Hematopoietic multipotent progenitor cell treated with erythropoietin and hydrocortisone succinate and interleukin-3 and kit ligand, for 4 days (in vitro differentiated cells): Measurements from ENCODE around the gene DNAJC19.
"Not testable (repeated sequence)": the region's sequence is repeated elsewhere in the genome, so short reads cannot be mapped to it uniquely, and the experiment has no call there.

Experiments
- DNase-seq: peaks from one replicate; pipeline ENCODE4 v3.0.0-alpha.2; 2015

DNAJC19 gene

DNA sequence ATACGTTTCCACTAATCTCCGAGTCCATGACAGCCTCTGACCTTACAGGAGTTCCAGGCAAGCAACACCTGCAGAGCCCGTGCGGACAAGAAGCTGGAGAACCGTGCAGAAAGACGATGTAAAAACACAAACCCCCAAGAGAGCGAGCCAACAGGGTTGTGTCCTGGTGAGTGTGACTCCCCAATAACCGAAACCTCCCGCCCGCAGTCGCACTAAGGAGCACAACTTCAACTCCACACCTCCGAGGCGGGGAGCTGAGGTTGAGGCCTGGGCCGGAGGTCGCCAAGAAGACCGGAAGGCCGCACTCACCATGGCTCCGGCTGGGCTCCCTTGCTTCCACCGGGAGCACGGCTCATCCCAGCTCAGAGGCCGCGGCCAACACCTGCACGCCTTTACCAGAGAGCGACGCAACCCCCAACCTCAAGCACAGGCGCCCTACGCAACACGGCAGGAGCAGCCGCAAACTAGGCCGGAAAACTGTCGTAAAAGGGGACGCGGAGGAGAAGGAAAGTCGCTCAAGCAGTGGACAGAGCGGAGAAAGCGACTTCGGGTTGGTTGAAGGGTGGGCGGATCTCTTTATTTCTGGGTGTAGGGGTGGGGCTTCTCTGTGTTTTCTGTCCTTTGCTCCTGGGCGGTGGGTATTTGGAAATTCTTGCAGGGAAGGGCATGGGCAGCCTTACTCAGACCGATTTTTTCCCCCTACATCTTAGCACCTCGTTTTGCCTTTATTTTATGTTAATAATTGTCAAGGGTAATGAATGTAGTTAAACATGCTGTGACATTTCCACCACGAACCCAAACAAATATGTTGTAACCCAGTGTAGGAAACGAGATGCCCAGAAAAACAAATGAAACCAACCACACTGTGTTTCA lies at the start of gene DNAJC19:
Gene DNAJC19 (minus strand): TSS at position 446 of the 873 bp plus-strand sequence. CDS start 134 bp downstream, at position 312.
- peak; percentile 98 for DNase-seq

DNA sequence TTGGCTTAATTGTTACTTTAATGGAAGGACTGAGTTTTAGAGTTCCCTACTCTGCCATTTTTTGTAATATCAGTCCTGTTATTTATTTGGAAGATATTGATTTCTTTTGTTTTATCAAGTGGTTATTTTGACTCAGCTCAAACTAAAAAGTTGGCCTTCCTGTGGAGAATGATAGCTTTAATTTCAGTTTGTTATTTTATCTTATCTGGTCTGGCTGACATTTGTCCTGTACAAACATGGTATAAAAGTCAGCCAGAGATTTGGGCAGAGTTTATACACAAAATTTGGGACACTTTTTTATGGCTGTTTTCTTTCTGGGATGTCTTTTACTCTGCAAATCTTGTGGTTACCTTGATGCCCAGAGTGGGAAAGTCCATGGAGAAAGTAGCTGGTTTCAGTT lies 41.4 kb upstream of the DNAJC19 start:
- no peak for DNase-seq

- no peak for DNase-seq
Measured at GRCh38 chr3:181025204-181025603, 35.7 kb upstream of the DNAJC19 start.

GRCh38 chr3:181017690-181018089 lies 28.2 kb upstream of the DNAJC19 start:
- DNase-seq: peak; percentile 69

GRCh38 chr3:181009225-181009624 lies 19.7 kb upstream of the DNAJC19 start:
- DNase-seq: no peak

GRCh38 chr3:181008796-181009195 lies 19.3 kb upstream of the DNAJC19 start:
- no peak for DNase-seq

GRCh38 chr3:181007262-181007661 lies 17.7 kb upstream of the DNAJC19 start:
- no peak for DNase-seq

GRCh38 chr3:181006541-181006940 lies 17.0 kb upstream of the DNAJC19 start:
- DNase-seq: no peak

- not testable (repeated sequence) for DNase-seq
Measured at GRCh38 chr3:181003469-181003868, 13.9 kb upstream of the DNAJC19 start.

- DNase-seq: not testable (repeated sequence)
Measured at GRCh38 chr3:181002331-181002730, 12.8 kb upstream of the DNAJC19 start.

DNA sequence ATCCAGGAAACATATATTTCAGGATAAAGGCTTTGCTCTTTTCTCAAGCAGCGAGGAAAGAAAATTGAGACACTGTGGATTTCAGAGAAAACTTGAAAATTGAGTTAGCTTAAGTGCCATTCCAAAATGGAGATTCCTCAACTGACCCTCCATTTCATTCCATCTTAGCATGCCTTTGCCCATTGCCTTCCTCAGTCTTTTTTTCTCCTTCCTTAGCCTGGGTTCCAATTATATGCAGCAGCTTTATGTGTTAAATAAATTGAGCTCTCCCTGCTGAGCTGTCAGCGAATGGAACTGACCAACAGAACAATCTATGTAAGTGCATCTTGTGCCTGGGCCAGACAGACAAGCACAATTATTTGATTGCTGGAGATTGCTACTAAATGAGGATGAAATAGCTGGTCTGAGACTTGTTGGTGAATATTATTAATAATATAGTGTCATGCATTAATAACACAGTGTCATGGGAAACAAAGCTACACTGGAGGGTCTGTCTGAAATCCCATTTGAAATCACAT lies 6.9 kb upstream of the DNAJC19 start:
- DNase-seq: no peak

DNA sequence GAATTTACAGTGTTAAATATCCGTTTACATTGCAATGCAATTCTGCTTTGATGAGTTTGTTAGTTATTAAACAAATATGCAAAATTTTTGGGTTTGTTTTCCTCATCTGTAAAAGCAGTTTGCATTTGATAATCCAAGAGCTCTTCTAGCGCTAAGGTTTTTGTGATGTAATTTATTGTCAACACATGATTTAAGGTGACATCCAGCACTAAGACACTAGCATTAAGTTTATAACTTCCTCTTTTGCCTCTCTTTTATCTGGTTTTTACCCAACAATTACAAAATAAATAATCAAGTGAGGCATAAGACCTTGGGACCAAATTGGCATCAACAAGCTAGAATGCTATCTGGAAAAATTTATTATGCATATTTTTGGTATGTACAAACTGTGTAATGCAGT lies 969 bp upstream of the DNAJC19 start:
- DNase-seq: peak; percentile 44

- DNase-seq: no peak
Measured at GRCh38 chr3:180987344-180987743, 2.2 kb downstream of the DNAJC19 start.

DNA sequence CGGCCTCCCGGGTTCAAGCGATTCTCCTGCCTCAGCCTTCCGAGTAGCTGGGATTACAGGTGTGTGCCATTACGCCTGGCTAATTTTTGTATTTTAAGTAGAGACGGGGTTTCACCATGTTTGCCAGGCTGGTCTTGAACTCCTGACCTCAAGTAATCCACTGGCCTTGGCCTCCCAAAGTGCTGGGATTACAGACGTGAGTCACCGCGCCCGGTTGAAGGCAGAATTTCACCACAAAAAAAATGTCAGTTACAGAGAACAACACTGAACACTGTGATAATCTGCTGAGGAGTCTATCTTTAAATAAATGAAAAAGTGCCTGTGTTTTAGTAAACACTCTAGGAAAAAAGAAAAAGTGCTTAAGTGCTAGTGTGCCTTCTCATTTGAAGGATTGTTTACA lies 3.2 kb downstream of the DNAJC19 start:
- DNase-seq: not testable (repeated sequence)

- DNase-seq: no peak
Measured at GRCh38 chr3:180983136-180983535, 6.4 kb downstream of the DNAJC19 start.

- DNase-seq: no peak
Measured at GRCh38 chr3:180981912-180982311, 7.6 kb downstream of the DNAJC19 start.

- no peak for DNase-seq
Measured at GRCh38 chr3:180980611-180981010, 8.9 kb downstream of the DNAJC19 start.

GRCh38 chr3:180979961-180980360 lies 9.6 kb downstream of the DNAJC19 start:
- DNase-seq: no peak

GRCh38 chr3:180977498-180977897 lies 12.0 kb downstream of the DNAJC19 start:
- DNase-seq: no peak

GRCh38 chr3:180974286-180974685 lies 15.2 kb downstream of the DNAJC19 start:
- DNase-seq: no peak

GRCh38 chr3:180973543-180973942 lies 16.0 kb downstream of the DNAJC19 start:
- no peak for DNase-seq

- DNase-seq: no peak
Measured at GRCh38 chr3:180970931-180971330, 18.6 kb downstream of the DNAJC19 start.

DNA sequence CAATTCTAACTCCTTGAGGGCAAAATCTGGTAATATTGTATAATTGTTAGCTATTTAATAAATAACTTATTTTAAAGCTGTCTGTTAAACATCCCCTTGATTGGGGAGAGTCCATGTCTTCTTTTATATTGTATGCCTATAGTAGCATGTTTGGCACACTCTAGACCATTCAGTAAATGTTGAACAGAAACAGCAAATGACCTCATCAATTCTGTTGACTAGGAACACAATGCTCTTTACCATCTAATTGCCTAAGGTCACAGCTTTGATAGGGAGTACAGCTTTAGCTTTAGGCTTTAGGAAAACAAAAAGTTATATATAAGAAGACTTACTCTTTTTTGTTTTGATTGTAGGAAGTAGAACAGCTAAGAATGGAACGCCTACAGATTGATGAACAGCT lies 27.0 kb downstream of the DNAJC19 start:
- DNase-seq: no peak

- DNase-seq: no peak
Measured at GRCh38 chr3:180961552-180961951, 28.0 kb downstream of the DNAJC19 start.

- no peak for DNase-seq
Measured at GRCh38 chr3:180961087-180961486, 28.4 kb downstream of the DNAJC19 start.
